Activated CD8-positive, alpha-beta memory T cell treated with anti-CD3 and anti-CD28 coated beads, Interleukin-2, amount 50 U/mL, for 24 hours (primary cell): ENCODE data around the gene CRTAC1.
A peak's percentile ranks its signal among the peaks of the same experiment; 100 is the strongest.

Experiments
- DNase-seq: peaks from one replicate; pipeline ENCODE4 v3.0.0-alpha.2; 2020; ENCODE audit errors: extremely low read depth

CRTAC1 gene

DNA sequence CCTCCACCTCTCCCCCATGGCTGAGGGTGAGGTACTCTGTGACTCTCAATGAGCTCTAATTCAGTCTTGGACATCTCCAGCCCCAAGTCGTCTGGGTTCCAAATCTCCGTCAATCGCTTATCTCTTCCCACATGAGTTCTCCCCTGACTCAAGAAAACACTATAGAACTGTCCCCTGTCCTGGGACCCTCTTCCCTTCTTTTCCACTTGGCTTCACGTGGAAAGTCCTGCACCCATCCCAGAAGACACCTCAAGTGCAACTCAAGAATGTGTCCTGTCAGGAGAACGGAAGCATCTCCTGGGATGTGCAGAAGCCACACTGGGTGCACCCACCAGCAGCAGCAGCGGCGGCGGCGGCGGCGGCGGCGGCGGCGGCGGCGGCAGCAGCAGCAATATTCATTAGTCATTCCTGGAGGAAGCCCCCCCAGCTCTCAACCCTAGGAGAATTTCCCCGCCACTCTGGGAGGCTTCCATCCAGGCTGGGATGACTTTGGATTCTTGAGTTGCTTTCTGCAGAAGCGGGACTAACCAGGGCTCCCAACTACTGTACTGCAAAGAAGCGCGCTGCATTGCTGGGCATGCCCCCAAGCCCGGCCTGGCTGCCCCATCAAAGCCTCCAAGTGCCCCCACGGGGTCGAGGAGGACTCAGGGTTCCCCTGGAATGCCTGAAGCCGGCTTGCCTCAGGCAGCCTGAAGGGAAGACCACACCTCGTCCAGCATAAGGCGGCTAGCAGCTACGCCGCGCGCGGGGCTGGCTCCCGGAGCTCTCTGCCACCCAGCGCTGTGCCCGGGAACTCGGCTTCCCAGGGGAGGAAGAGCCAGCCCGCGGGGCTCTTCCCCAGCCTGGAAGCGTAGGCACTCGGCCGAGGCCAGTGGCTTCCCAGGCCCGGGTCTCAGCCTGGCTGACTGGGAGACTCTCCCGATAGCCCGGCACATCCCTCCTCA, 1.0 kb downstream of the CRTAC1 start:
- DNase-seq = no peak

DNA sequence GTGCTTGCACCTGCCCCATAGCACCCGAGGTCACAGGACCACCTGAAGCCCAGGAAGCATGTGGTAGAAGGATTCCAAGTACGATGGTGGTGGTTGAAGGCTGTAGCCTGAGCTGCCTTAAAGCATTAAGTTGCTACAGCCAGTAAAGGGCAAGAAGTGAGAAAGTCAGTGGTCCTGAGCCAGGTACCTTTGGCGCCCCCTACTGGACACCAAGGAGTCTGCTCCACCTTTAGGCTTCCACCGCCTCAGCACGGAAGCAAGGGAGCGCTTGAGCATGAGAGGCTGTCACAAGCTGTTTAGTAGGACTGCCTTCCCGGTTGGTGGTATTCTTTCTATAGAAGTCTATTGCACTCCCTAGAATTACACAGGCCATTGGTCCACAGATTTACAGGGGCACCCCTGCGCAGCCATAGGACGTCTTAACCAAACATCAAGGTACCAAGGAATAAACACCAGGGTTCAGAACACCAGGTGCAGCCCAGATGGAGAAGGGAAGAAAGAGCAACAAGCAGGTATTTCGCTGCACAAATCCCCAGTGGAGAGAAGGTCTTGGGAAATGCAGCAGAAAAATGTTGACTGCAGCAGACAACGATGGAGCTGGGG, 2.2 kb downstream of the CRTAC1 start:
- peak; percentile 21 for DNase-seq

- no peak for DNase-seq
These were observed 7.4 kb downstream of the CRTAC1 start for GRCh38 chr10:98023024-98023423.

GRCh38 chr10:98020784-98021183, 9.6 kb downstream of the CRTAC1 start:
- no peak for DNase-seq

GRCh38 chr10:98020254-98020653, 10.2 kb downstream of the CRTAC1 start:
- DNase-seq = no peak

GRCh38 chr10:98019784-98020183, 10.6 kb downstream of the CRTAC1 start:
- DNase-seq = no peak

GRCh38 chr10:98016772-98017475, 13.5 kb downstream of the CRTAC1 start:
- no peak for DNase-seq

GRCh38 chr10:98013776-98014175, 16.6 kb downstream of the CRTAC1 start:
- DNase-seq = no peak

- no peak for DNase-seq
These were observed 17.3 kb downstream of the CRTAC1 start for GRCh38 chr10:98013122-98013521.

DNA sequence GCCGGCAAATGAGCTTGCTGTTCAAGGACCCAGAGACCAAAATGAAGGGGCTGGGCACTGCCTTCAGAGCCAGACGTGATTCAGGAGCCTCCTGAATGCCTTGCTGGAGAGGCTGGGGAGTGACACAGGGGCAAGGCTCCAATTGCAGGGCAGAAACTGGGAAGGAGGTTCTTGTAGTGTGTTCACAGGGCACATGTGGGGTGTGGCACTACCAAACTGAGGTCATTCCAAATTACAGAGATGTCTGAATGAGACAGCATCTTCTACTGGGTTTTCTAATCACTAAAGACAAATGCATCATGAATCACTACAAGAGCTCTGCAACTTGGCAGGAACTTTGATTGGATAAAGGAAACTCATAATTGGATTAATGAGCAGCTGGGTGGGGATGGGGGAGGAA, 17.8 kb downstream of the CRTAC1 start:
- DNase-seq = no peak

DNA sequence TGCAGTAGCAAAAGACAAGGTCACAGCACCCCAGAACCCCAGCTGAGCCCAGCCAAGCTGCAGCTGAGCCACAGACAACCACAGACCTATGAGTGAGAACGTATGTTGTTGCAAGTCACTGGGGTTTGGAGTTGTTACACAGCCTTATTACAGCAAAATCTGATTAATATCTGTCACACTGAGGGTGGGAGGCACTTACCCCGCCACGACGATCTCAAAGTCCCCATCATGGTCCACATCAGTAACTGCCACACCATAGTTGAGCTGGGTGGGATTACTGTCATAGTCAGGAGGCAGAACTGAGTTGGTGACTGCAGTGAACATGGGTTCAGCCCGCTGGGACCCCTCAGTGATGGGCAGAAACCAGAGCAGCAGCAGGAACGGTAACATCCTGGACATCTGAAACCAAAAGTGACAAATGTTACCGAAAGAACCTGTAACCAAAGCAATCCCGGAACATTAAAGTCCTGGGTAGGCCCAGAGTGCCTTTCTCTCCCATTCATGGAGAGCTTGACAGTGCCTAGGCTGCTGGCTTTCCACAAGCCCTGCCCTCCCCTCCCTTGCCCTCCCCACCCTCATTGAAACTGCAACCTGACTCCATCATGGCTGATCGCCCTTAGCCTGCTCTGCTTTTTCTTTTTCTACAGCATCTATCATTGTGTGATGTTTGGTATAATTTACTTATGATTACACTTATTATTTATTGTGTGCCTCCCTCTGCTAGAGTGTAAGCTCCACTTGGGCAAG, 19.3 kb downstream of the CRTAC1 start:
- DNase-seq = no peak

GRCh38 chr10:98006266-98006665, 24.2 kb downstream of the CRTAC1 start:
- DNase-seq = no peak

- DNase-seq = no peak
These were observed 28.7 kb downstream of the CRTAC1 start for GRCh38 chr10:98001736-98002135.

DNA sequence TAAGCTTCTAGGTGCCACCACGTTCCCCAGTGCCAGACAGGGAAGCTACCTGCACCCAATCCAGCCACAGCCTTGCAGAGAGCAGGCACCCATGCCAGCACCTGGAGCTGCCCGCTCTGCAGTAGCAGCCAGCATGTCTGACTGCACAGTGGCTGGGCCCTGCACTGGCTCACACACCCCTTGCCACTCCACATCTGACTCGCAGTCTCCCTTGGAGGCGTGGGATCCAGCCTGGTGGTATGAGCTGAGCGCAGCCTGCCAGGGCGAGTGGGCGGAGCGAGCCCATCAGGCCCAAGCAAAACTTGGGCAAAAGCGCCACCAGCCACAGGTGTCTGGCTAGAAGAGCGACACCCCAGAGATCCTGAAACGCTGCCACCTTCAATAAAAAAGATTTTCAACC, 30.1 kb downstream of the CRTAC1 start:
- no peak for DNase-seq

DNA sequence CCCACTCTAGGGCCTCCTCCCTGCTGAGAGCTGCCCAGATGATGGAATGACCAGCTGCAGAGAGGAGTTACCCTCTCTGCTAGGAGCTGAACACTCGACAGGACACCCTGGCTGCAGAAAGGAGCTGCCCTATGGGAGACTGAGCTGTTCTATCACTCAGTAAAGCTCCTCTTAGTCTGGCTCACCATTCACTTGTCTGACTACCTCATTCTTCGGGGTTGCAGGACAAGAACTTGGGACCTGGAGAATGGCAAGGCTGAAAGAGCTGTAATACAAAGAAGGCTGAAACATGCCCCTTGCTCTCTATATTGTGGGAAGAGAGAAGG, 30.5 kb downstream of the CRTAC1 start:
- no peak for DNase-seq

DNA sequence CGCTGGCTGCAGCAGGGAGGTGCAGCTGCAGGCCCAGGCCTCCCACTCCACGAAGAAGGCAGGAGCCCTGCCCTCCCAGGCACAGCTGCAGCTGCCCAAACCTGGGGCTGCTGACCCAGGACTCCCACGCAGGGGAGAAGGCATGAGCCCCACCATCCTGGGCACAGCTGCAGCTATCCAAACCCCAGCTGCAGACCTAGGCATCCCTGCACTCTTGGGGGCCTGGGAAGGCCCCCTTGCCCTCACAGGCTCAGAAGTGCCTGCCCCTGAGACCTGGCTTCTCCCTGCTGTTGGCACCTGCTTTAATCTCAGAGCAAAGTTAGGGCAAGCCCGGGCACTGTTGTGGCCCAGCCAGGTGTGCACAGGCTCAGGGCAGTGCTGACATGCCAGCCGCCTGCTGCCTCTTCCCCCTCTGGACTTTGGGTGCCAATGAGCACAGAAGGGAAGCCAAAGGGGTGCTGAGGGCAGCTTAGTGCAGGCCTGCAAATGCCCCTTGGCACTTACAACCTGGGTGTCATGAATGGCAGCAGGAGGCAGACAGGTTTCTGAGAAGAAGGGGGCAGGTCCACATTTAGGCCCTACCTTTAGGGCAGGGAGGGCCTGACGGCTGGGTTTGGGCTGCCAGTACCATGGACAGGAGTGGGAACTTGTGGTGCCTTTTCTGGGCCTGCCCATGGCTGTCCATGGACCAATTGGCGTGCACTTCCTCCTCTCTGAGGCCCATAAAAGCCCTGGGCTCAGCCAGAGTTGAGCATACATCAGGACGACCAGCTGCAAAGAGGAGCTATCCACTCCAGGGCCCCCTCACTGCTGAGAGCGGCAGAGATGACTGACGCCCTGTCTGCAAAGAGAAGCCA, 31.1 kb downstream of the CRTAC1 start:
- DNase-seq = no peak

- DNase-seq = no peak
These were observed 38.5 kb downstream of the CRTAC1 start for GRCh38 chr10:97991871-97992270.

- DNase-seq = no peak
These were observed 48.6 kb downstream of the CRTAC1 start for GRCh38 chr10:97981816-97982215.

GRCh38 chr10:97977673-97978072, 52.7 kb downstream of the CRTAC1 start:
- DNase-seq = no peak

GRCh38 chr10:97975598-97975997, 54.8 kb downstream of the CRTAC1 start:
- DNase-seq = no peak
